WTC11 (cell line): ENCODE results near the gene NCAPD2. TPM values are rescaled to one million over a fixed set of nuclear protein-coding genes. Genes with fewer than 3 reads are reported as not detected.

ENCODE experiments used
- ATF6 ChIP-seq: sonication (generic); formaldehyde crosslinking; IDR thresholded peaks from 2 replicates; pipeline ENCODE4 v1.8.1; 2023; ENCODE audit warnings: mild to moderate bottlenecking, missing genetic modification reagents
- E2F5 ChIP-seq: sonication (generic); formaldehyde crosslinking; IDR thresholded peaks from 2 replicates; pipeline ENCODE4 v1.8.1; 2022; ENCODE audit warnings: mild to moderate bottlenecking, moderate library complexity, missing genetic modification reagents
- ELF4 ChIP-seq: sonication (generic); formaldehyde crosslinking; IDR thresholded peaks from 2 replicates; pipeline ENCODE4 v1.8.1; 2022; ENCODE audit warnings: low read depth, mild to moderate bottlenecking, moderate library complexity, missing genetic modification reagents
- EMX1 ChIP-seq: fragments of 250-450 bp; sonication (Bioruptor Pico); IDR thresholded peaks from 2 replicates; pipeline ENCODE4 v1.8.0; 2021; ENCODE audit warnings: mild to moderate bottlenecking
- HMGA2 ChIP-seq: fragments of 250-450 bp; sonication (Bioruptor Pico); IDR thresholded peaks from 2 replicates; pipeline ENCODE4 v1.4.0; 2021; ENCODE audit warnings: mild to moderate bottlenecking, moderate library complexity
- IRF2 ChIP-seq: sonication (generic); formaldehyde crosslinking; IDR thresholded peaks from 2 replicates; pipeline ENCODE4 v1.8.0; 2022; ENCODE audit warnings: low read depth, missing genetic modification reagents, borderline replicate concordance
- MXD4 ChIP-seq: fragments of 250-450 bp; sonication (Bioruptor Pico); IDR thresholded peaks from 2 replicates; pipeline ENCODE4 v1.8.0; 2021; ENCODE audit warnings: mild to moderate bottlenecking, moderate library complexity, borderline replicate concordance
- NFATC4 ChIP-seq: fragments of 250-450 bp; sonication (Bioruptor Pico); IDR thresholded peaks from 2 replicates; pipeline ENCODE4 v1.9.0; 2021; ENCODE audit warnings: mild to moderate bottlenecking
- NR1H2 ChIP-seq: sonication (generic); formaldehyde crosslinking; IDR thresholded peaks from 2 replicates; pipeline ENCODE4 v1.9.0; 2021; ENCODE audit warnings: mild to moderate bottlenecking, moderate library complexity, missing genetic modification reagents
- SMAD3 ChIP-seq: sonication (generic); formaldehyde crosslinking; IDR thresholded peaks from 2 replicates; pipeline ENCODE4 v1.8.0; 2022; ENCODE audit warnings: missing genetic modification reagents, mild to moderate bottlenecking, borderline replicate concordance
- SOX15 ChIP-seq: fragments of 250-450 bp; sonication (Bioruptor Pico); IDR thresholded peaks from 2 replicates; pipeline ENCODE4 v1.9.0; 2021; ENCODE audit warnings: mild to moderate bottlenecking
- TEAD1 ChIP-seq: sonication (generic); formaldehyde crosslinking; IDR thresholded peaks from 2 replicates; pipeline ENCODE4 v1.8.0; 2022; ENCODE audit warnings: mild to moderate bottlenecking, missing genetic modification reagents
- TP53 ChIP-seq: sonication (generic); formaldehyde crosslinking; IDR thresholded peaks from 2 replicates; pipeline ENCODE4 v1.8.1; 2023; ENCODE audit warnings: mild to moderate bottlenecking, missing genetic modification reagents
- USF1 ChIP-seq: sonication (generic); formaldehyde crosslinking; IDR thresholded peaks from 2 replicates; pipeline ENCODE4 v1.8.0; 2022; ENCODE audit warnings: mild to moderate bottlenecking, missing genetic modification reagents
- ZBTB21 ChIP-seq: sonication (generic); formaldehyde crosslinking; IDR thresholded peaks from 2 replicates; pipeline ENCODE4 v1.8.1; 2023; ENCODE audit warnings: mild to moderate bottlenecking, missing genetic modification reagents, borderline replicate concordance
- ZNF121 ChIP-seq: sonication (generic); formaldehyde crosslinking; IDR thresholded peaks from 2 replicates; pipeline ENCODE4 v1.8.0; 2023; ENCODE audit warnings: missing genetic modification reagents
- ZNF138 ChIP-seq: sonication (generic); formaldehyde crosslinking; conservative IDR thresholded peaks from 2 replicates; pipeline ENCODE4 v1.8.1; 2022; ENCODE audit warnings: mild to moderate bottlenecking, moderate library complexity, missing genetic modification reagents
- ZNF219 ChIP-seq: sonication (generic); formaldehyde crosslinking; IDR thresholded peaks from 2 replicates; pipeline ENCODE4 v1.8.0; 2023; ENCODE audit warnings: missing genetic modification reagents, mild to moderate bottlenecking, borderline replicate concordance
- ZNF263 ChIP-seq: sonication (generic); formaldehyde crosslinking; IDR thresholded peaks from 2 replicates; pipeline ENCODE4 v1.8.1; 2022; ENCODE audit warnings: low read depth, mild to moderate bottlenecking, moderate library complexity, missing genetic modification reagents
- ZNF396 ChIP-seq: fragments of 250-450 bp; sonication (Bioruptor Pico); IDR thresholded peaks from 2 replicates; pipeline ENCODE4 v1.8.0; 2021; ENCODE audit warnings: mild to moderate bottlenecking, moderate library complexity, borderline replicate concordance
- total RNA-seq: library from RNA; stranded (reverse); gene quantifications from 3 replicates; pipeline ENCODE4 v1.2.3, GENCODE V29; 2021
- TF ChIP-seq, protein P1 (sequence below): sonication (generic); formaldehyde crosslinking; IDR thresholded peaks from 2 replicates; pipeline ENCODE4 v1.8.0; 2022; ENCODE audit warnings: missing genetic modification reagents
- TF ChIP-seq, protein P2 (sequence below): sonication (generic); formaldehyde crosslinking; conservative IDR thresholded peaks from 2 replicates; pipeline ENCODE4 v1.8.1; 2022; ENCODE audit warnings: mild to moderate bottlenecking, missing genetic modification reagents
- TF ChIP-seq, protein P3 (sequence below): fragments of 250-450 bp; sonication (Bioruptor Pico); IDR thresholded peaks from 2 replicates; pipeline ENCODE4 v1.8.0; 2021; ENCODE audit warnings: mild to moderate bottlenecking
- TF ChIP-seq, protein P4 (sequence below): sonication (generic); formaldehyde crosslinking; IDR thresholded peaks from 2 replicates; pipeline ENCODE4 v1.8.0; 2022; ENCODE audit warnings: mild to moderate bottlenecking, missing genetic modification reagents
- TF ChIP-seq, protein P5 (sequence below): sonication (generic); formaldehyde crosslinking; IDR thresholded peaks from 2 replicates; pipeline ENCODE4 v1.8.1; 2023; ENCODE audit warnings: mild to moderate bottlenecking, missing genetic modification reagents, moderate library complexity

The NCAPD2 gene
- total RNA-seq, 1 experiment from 2014 or later = 141 TPM

GRCh38 chr12:6534945-6535696, 41.2 kb downstream of the NCAPD2 start (continued):
- TF ChIP-seq, protein P1, sequence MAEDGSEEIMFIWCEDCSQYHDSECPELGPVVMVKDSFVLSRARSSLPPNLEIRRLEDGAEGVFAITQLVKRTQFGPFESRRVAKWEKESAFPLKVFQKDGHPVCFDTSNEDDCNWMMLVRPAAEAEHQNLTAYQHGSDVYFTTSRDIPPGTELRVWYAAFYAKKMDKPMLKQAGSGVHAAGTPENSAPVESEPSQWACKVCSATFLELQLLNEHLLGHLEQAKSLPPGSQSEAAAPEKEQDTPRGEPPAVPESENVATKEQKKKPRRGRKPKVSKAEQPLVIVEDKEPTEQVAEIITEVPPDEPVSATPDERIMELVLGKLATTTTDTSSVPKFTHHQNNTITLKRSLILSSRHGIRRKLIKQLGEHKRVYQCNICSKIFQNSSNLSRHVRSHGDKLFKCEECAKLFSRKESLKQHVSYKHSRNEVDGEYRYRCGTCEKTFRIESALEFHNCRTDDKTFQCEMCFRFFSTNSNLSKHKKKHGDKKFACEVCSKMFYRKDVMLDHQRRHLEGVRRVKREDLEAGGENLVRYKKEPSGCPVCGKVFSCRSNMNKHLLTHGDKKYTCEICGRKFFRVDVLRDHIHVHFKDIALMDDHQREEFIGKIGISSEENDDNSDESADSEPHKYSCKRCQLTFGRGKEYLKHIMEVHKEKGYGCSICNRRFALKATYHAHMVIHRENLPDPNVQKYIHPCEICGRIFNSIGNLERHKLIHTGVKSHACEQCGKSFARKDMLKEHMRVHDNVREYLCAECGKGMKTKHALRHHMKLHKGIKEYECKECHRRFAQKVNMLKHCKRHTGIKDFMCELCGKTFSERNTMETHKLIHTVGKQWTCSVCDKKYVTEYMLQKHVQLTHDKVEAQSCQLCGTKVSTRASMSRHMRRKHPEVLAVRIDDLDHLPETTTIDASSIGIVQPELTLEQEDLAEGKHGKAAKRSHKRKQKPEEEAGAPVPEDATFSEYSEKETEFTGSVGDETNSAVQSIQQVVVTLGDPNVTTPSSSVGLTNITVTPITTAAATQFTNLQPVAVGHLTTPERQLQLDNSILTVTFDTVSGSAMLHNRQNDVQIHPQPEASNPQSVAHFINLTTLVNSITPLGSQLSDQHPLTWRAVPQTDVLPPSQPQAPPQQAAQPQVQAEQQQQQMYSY (CRISPR knock-in tag) = peak; percentile 42; the same call in 1 of the 2 replicates
- no peak for TF ChIP-seq ZBTB21
- TF ChIP-seq, protein P2, sequence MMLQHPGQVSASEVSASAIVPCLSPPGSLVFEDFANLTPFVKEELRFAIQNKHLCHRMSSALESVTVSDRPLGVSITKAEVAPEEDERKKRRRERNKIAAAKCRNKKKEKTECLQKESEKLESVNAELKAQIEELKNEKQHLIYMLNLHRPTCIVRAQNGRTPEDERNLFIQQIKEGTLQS (CRISPR knock-in tag) = no peak
- TF ChIP-seq IRF2 (CRISPR knock-in tag) = no peak
- TF ChIP-seq ELF4 (CRISPR knock-in tag) = no peak
- TF ChIP-seq, protein P3, sequence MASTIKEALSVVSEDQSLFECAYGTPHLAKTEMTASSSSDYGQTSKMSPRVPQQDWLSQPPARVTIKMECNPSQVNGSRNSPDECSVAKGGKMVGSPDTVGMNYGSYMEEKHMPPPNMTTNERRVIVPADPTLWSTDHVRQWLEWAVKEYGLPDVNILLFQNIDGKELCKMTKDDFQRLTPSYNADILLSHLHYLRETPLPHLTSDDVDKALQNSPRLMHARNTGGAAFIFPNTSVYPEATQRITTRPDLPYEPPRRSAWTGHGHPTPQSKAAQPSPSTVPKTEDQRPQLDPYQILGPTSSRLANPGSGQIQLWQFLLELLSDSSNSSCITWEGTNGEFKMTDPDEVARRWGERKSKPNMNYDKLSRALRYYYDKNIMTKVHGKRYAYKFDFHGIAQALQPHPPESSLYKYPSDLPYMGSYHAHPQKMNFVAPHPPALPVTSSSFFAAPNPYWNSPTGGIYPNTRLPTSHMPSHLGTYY (CRISPR knock-in tag) = no peak; the same call in none of the 2 replicates
- TF ChIP-seq ZNF263 (CRISPR knock-in tag) = no peak
- TF ChIP-seq E2F5 (CRISPR knock-in tag) = peak; percentile 99
- TF ChIP-seq ZNF219 (CRISPR knock-in tag) = no peak
- peak; percentile 29; the same call in 1 of the 2 replicates for TF ChIP-seq TEAD1 (CRISPR knock-in tag)
- TF ChIP-seq, protein P4, sequence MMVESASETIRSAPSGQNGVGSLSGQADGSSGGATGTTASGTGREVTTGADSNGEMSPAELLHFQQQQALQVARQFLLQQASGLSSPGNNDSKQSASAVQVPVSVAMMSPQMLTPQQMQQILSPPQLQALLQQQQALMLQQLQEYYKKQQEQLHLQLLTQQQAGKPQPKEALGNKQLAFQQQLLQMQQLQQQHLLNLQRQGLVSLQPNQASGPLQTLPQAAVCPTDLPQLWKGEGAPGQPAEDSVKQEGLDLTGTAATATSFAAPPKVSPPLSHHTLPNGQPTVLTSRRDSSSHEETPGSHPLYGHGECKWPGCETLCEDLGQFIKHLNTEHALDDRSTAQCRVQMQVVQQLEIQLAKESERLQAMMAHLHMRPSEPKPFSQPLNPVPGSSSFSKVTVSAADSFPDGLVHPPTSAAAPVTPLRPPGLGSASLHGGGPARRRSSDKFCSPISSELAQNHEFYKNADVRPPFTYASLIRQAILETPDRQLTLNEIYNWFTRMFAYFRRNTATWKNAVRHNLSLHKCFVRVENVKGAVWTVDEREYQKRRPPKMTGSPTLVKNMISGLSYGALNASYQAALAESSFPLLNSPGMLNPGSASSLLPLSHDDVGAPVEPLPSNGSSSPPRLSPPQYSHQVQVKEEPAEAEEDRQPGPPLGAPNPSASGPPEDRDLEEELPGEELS (CRISPR knock-in tag) = no peak
- no peak for TF ChIP-seq ZNF396
- TF ChIP-seq HMGA2 = no peak
- peak; percentile 80; the same call in 1 of the 2 replicates for TF ChIP-seq EMX1 (CRISPR knock-in tag)
- TF ChIP-seq ZNF121 (CRISPR knock-in tag) = peak; percentile 48; the same call in 1 of the 2 replicates
- TF ChIP-seq ZNF138 = 0 out of 2 replicates have a peak, but pooled peaks have one; percentile 41
- TF ChIP-seq SMAD3 (CRISPR knock-in tag) = no peak
- TF ChIP-seq MXD4 (CRISPR knock-in tag) = no peak
- TF ChIP-seq NFATC4 = peak; percentile 56
- TF ChIP-seq ATF6 (CRISPR knock-in tag) = no peak
- TF ChIP-seq USF1 (CRISPR knock-in tag) = peak; percentile 97
- TF ChIP-seq NR1H2 (CRISPR knock-in tag) = no peak
- TF ChIP-seq TP53 (CRISPR knock-in tag) = peak; percentile 84; the same call in 1 of the 2 replicates
- TF ChIP-seq, protein P5, sequence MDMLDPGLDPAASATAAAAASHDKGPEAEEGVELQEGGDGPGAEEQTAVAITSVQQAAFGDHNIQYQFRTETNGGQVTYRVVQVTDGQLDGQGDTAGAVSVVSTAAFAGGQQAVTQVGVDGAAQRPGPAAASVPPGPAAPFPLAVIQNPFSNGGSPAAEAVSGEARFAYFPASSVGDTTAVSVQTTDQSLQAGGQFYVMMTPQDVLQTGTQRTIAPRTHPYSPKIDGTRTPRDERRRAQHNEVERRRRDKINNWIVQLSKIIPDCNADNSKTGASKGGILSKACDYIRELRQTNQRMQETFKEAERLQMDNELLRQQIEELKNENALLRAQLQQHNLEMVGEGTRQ (CRISPR knock-in tag) = peak; percentile 96
- TF ChIP-seq SOX15 = no peak
